ENCODE measurements around the gene ASCC2.
A peak's percentile ranks its signal among the peaks of the same experiment; 100 is the strongest.

The ASCC2 gene

DNA sequence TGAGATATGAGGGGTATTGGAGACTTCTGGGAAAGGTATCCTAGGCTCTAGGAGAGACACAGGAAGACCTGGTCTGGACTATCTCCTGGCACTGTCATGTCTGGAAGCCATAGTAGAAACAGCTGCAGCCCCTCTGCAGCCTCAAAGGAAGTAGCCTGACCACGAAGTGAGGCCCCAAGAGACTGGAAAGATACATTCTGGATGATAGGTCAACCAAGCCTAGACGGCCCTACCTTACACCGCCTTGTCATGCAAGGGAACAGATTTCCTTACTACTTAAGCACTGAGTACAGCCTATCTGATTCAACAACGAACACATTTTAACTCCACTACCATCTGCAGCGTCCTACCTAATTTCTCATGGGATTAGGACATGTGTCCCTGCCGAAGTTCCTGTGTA is 39.8 kb downstream of the ASCC2 start:
- intact Hi-C loops (cut with DNase I), result no loop called here
- DNase-seq, result no peak

DNA sequence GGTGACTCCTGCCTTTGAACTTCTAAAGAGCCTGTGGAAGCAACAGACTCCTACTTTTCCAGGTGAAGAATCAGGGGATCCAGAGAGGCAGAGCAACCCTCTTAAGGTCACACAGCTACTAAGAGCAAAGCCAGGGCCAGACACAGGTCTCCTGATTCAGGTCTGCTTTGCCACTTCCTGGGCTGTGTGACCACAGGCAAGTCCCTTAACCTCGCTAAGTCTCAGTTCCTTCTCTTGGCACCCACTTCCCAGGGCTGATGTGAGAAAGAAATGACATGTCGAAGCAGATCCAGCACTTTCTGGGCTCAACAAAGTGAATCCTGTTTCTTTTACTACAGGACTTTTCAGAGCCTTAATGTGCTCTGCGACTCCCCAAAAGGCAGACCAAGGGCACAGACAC is 40.7 kb downstream of the ASCC2 start:
- DNase-seq, result no peak
- intact Hi-C loops (cut with DNase I), result no loop called here

DNA sequence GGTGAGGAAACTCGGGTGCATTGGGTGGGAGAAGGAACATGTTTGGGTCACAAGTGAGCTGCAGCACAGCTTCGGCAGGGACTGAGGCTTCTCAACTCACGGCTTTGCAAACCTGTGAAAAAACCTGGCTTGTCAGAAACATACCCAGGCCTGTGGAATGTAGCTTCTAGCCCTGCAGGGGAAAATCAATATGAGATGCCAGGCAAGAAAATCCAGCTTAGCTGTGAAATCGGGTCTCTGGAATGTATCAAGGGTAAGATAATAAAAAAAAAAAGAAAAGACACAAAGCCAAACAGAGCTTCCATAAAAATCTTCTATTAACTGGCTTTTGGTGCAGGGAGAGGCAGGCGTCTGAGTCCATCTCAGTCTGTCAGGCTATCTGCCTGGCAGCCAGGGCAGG is 42.4 kb downstream of the ASCC2 start:
- DNase-seq, result no peak
- intact Hi-C loops (cut with DNase I), result no loop called here

DNA sequence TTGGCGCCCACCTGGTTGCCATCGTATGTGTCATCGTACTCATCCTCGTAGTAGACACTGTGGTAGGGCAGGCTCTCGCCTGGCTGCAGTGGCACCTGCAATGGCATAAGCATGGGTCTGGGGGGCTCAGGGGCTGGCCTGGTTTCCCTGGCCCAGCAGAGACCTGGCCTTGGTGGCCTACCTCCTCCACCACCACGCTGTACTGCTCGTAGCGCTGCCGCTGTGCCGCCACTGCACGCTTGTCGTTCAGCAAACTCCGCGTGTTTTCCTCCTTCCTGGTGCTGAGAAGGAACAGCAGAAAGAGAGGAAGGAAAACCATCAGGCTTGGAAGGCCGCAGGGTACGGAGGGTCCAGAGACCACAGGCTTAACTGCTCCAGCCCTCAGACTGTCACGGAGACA is 44.7 kb downstream of the ASCC2 start:
- intact Hi-C loops (cut with DNase I), result no loop called here
- no peak for DNase-seq

DNA sequence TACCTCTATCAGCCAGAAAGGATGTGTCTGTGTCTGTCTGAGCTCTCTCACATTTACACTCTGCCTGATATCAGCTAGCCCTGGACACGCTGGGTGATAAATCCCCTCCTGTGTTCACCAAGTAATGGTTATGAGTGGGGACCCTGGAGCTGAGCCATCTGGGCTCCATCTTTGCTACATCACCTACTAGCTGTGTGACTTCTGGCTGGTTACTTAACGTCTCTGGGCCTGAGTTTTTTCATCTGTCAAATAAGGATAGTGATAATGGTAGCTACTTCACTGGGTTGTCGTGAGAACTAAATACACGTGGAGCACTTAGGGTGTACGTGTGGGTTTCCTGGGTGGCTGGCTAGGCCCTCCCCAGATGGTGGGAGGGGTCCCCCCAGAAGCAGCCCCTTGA is 48.0 kb downstream of the ASCC2 start:
- intact Hi-C loops (cut with DNase I), result no loop called here
- DNase-seq, result no peak

DNA sequence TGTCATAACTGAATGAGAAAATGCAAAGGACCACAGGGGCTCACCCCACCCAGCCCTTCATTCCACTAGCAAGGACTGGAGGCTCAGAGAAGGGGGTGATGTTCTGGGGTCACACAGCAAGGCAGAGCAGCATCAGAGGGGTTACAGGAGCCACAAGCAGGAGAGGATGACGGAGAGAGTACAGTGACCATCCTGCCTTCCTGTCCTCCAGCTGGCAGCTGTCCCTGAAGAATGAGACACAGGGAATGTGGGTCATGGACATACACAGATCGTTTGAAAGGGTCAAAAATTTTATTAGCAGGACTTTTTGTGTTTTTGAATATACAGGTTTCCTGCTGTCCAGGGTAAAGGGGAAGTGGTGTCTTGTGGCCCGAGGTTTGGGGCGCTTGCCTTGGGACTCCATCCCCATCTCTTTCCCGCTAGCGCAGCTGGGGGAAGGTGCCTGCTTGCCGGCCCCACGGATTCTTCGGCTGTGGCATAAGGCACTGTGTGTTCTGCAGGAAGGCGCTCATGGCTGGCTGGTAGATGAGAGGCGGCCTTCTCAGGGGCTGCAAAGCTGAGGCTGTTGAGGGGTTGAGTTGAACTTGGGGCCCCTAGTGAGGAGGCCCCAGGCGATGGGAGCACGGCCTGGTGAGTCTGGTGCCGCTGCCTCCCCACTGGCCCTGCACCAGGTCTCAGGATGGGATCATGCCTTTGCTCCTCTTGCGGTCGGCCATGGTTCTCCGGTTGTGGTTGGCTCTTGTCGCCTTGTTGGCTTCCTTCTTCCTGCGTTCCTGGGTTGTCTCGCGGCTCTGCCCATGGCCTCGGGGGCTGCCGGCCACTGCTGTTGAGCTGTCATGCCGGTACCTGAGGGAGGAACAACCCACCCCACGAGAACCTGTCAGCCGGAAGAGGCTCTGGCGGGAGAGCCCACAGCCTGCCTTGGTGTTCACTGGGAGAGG is 49.5 kb downstream of the ASCC2 start:
- intact Hi-C loops (cut with DNase I), result loop anchor here (10.0 kb wide), 1 partner anchor 216 kb away; no protein-coding TSS in a partner anchor
- DNase-seq, result peak in 2 of 10 donors; percentile 72 to 74

DNA sequence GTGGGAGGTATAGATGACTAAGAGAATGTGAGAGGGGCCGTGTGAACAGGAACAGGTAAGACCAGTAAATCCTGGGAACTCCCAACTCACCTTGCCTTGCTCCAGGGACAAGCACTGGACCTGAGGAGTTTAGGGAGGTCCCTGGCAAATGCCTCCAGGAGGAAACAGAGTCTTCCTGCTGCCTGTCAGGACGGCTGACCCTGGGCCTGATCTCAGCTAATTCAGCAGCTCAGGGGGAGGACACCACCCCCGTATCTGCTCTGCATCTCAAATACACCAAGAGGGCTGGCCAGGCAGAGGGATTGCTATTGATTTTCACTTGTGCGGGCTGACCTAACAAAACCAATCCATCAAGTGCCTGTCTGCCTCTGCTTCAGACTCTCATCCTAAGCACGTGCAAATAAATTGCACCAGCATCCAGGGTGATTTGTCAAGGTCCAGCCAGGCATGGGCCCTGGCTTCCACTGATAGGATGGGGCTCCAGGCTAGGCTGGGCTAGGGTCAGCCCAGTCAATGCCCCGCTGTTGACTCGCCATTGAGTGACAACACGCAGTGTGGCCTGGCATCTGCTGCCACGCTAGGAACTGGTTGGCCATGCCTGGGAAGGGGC is 50.6 kb downstream of the ASCC2 start:
- DNase-seq, result no peak
- intact Hi-C loops (cut with DNase I), result loop anchor here (10.0 kb wide), 1 partner anchor 217 kb away; no protein-coding TSS in a partner anchor

DNA sequence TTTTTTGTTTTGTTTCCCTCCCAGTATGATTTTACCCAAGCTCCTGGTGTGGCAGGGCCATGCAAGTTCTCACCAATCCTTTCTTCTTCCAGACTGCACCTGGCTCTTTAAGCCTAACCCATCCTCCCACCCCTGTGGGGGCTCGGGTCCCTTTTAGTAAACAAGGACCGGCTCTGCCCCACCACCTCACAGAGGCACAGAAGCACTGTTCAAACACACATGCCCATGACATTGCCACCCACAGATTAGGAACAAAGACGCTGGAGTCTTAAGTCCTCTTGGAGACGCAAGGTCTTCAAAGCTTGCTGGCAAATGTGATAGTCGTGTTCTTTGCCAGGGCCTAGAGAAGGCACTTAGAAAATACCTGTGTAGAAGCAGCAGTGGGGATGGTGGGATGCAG is 52.0 kb downstream of the ASCC2 start:
- intact Hi-C loops (cut with DNase I), result loop anchor here (10.0 kb wide), 1 partner anchor 219 kb away; no protein-coding TSS in a partner anchor
- no peak for DNase-seq

DNA sequence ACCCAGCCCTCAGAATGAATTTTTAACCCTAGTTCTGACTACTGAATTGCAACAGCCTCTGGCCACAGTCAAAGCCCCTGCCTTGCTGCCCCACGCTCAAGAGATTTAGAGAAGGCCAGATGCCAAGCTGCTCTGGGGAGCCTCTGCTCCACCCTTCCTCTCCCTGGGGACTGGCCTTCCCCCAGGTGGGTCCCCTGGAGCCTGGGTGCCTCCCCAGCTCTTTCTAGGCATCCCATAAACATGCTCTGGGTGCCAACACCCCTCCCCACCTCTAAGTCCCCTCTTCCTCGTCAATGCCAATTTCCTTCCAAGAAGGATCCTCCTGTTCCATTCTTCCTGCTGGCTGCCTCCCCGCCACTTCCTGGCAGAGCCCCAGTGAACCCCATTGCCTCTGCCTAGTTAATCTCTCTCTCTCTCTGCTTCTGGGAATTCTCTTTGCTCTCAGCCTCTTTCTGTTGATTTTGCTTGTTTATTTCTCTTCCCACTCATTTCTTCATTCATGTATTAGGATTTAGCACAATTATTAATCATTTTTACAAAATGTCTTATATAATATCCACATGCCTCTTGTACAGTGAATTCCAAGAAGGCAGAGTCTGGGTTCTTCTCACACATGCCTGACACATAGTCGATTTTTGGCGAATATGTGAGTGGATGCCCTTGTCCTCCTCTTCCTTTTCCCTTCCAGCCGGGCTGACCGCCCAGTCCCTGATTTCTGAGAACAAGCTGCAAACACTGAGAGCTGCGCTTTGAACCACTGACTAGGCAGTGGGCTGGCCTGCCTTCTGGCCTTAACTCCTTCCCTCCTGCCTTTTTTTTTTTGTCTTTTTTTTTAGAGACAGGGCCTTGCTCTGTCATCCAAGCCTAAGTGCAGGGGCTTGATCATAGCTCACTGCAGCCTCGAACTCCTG is 53.4 kb downstream of the ASCC2 start:
- peak in 8 of 10 donors; percentile 31 to 91 (median 51) for DNase-seq
- intact Hi-C loops (cut with DNase I), result loop anchor here (10.0 kb wide), 1 partner anchor 220 kb away; no protein-coding TSS in a partner anchor

DNA sequence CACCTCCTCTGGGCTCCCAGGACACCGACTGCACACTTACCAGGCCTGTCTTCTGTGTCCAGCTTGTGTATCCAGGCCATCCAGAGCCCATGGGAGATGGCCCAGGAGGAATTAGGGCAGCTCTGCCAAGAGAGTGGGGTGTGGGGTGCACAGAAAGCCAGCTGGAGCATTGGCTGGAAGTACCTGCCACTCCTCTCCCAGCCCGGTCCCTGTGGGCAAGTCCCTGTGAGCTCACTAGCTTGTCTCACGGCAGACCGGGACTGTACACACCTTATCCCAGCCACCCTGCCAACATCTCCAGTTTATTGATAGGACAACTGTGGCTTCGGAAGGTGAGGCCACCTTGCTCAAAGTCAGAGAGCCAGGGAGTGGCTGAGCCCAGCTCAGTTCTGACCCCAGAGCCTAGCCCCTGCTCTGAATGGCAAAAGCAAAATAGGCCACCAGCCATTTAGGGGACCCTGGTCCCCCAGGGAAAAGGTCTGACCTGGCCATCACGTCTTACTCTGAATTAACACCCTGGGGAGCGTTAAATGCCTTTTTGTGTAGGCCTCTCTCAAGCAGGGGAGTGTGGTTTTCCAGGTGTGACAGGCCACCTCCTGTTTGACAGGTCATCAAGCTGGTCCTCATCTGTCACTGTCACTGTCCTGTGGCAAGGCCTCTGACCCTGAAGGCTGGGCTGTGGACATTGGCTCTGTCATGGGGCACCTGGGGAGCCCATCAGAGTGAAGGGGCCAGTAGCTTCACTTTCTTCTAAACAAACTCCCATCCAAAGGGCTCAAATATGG is 55.8 kb downstream of the ASCC2 start:
- DNase-seq, result peak in 7 of 10 donors; percentile 22 to 91 (median 55)
- intact Hi-C loops (cut with DNase I), result loop anchor here (10.0 kb wide), 1 partner anchor 223 kb away; no protein-coding TSS in a partner anchor

DNA sequence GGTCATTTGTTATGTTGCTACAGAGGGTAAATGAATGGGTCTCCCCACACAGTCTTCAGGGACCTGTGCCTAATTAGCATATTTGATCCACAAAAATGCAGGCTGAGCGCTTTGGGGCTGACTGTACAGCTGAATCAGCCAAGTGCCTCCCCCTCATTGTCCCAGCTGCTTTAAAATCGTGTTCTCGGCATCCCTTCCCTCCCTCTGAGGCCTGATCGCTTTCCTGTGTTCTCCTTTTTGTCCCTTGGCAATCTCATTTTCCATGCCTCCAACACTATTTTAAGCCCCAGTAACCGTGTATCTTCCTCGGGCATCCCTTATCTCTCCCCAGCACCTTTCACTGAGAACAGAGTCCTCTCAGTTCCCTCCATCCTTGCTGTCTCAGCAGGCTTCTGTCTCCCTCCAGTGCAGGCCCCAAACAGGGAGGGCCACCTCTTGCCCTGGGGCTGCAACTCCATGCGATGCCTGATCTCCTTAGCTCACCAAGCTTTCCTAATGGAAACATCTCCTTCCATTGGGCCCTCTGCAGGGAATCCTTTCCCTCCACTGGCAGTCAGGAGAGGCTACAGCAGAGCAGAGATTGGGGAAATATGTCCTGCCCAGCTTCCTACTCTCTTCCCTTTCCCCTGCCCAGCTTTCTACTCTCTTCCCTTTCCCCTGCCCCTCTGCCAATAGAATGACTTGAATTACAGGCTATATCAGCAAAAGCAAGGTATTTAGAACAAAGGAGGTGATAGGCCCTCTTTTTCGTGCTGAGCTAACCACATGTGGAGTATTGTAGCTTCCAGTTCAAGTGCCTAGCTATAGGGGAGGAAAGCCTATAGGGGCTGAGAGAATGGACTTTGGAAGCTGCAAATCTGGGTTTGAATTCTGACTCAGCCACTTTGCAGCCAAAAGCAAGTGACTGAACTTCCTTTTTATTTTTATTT is 57.1 kb downstream of the ASCC2 start:
- intact Hi-C loops (cut with DNase I), result loop anchor here (10.0 kb wide), 1 partner anchor 224 kb away; no protein-coding TSS in a partner anchor
- peak in 6 of 10 donors; percentile 31 to 92 (median 74) for DNase-seq

DNA sequence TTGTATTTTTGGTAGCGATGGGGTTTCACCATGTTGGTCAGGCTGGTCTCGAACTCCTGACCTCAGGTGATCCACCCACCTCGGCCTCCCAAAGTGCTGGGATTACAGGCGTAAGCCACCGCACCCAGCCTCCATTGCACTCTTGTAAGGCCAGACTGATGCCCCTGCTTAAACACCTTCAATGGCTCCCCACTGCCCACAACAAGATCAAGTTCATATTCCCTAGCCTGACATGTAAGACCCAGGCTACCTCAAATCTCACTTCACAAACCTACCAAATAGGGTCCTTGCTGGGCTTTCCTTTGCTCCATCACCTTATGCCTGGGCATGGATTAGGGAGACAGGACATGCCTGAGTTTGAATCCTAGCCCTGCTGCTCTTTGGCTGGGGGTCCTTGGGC is 57.9 kb downstream of the ASCC2 start:
- DNase-seq, result peak in 1 of 10 donors; percentile 24
- intact Hi-C loops (cut with DNase I), result loop anchor here (10.0 kb wide), 1 partner anchor 225 kb away; no protein-coding TSS in a partner anchor

DNA sequence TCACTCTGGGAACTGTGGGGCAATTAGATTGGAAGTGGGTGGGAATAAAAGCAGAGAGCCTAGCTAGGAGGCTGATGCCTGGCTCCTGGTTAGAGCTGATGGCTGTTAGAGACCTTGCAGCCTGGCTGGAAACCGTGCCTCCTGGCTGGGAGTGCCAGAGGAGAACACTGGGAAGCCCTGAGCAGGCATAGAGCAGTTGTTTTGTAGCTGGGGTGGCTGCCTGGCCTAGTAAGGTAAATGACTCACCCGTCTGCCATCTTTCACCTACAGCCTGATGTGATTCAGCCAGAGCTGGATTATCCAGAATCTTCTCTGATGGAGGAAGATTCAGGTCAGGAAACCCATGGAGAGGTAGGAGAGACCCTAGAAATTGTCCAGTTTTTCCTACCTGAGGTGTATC is 64.8 kb downstream of the ASCC2 start:
- intact Hi-C loops (cut with DNase I), result no loop called here
- DNase-seq, result no peak

DNA sequence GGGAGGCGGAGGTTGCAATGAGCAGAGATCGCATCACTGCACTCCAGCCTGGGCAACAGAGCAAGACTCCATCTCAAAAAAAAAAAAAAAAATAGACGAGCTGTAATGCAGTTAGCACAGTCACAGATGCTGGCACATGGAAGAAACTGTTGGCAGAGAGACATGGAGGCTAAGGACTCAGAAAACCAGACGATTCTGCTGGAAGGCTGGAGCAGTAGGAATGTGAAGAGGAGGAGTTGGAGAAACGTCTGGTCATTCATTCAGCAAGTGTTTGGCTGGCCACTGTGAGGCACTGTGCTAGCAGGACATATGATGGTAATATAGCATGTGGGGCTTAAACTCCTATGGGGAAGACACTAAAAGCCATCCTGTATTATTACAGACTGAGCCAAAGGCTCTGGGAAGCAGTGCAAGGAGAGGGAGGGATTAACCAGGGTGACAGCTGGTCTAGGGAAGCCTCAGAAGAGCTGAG is 65.9 kb downstream of the ASCC2 start:
- DNase-seq, result peak in 2 of 10 donors; percentile 33 to 44
- intact Hi-C loops (cut with DNase I), result no loop called here

DNA sequence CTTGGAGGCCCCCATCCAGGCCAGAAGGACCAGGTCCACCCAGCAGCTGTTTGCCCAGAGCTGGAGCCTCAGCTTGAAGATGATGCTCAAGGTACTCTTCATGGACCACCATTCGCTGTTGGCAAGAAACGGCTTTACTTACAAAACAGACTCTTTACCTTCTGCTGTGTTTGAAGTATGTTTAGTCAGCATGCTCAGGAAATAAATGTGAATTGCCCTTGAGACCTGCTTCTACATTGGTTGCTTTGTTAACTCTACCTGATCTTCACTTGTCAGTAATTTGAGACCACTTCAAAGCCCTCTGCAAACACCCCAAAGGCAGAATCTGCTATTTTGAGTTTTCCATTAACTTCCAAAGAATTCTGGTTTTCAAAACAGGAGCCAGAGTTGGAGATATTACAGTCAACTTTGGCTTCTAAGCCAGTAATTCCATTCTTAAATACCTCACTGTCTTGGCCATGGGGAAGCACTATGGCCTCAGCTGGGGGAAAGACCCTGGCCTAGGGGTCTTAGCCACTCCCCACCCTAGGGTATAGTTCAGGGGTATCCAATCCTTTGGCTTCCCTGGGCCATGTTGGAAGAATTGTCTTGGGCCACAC is 68.3 kb downstream of the ASCC2 start:
- no peak for DNase-seq
- intact Hi-C loops (cut with DNase I), result loop anchor here (5.0 kb wide), 1 partner anchor 78 kb away; no protein-coding TSS in a partner anchor

DNA sequence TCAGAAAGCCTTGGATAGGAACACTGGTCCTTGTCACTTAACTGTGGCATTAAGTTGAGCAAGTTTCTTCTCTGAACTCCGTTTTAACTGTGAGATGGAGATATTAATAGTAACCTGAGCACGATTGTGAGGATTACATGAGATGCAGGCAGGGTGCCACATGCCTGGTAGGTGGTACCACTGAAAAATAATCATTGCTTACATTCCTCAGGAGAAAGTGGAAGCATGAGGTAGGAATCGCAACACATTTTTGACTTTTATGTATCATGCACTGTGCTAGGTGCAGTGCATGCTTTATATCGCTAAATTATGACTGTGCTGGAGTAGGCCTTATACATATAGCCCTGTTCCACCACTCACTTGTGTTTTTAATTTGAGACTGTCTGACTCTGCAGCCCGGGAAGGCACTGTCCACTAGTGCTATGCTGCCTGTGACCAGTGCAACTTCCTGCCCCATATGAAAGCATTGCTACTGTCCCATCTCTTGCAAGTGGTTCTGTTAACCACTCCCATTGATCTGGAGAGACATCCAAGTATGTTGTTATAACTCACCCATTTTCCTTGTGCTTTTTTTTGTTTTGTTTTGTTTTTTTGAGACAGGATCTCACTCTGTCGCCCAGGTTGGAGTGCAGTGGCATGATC is 69.9 kb downstream of the ASCC2 start:
- intact Hi-C loops (cut with DNase I), result loop anchor here (5.0 kb wide), 1 partner anchor 76 kb away; no protein-coding TSS in a partner anchor
- no peak for DNase-seq

All from posterior cingulate gyrus (tissue), 11 donors.